ELF-1 (cell line): ENCODE data around the gene LRP1B.

ENCODE experiments used
- DNase-seq: peaks from one replicate; pipeline ENCODE4 v3.0.0-alpha.2; 2016; ENCODE audit warnings: low read depth, low spot score

LRP1B gene

GRCh38 chr2:140843186-140843585 lies 1287.6 kb downstream of the LRP1B start:
- no peak for DNase-seq

- no peak for DNase-seq
These were observed 1288.7 kb downstream of the LRP1B start for GRCh38 chr2:140842110-140842509.

- no peak for DNase-seq
These were observed 1289.7 kb downstream of the LRP1B start for GRCh38 chr2:140841141-140841540.

- DNase-seq: no peak
These were observed 1294.0 kb downstream of the LRP1B start for GRCh38 chr2:140836826-140837225.

- no peak for DNase-seq
These were observed 1295.7 kb downstream of the LRP1B start for GRCh38 chr2:140835079-140835478.

GRCh38 chr2:140814141-140814540 lies 1316.7 kb downstream of the LRP1B start:
- no peak for DNase-seq

- peak; percentile 11 for DNase-seq
These were observed 1322.0 kb downstream of the LRP1B start for GRCh38 chr2:140808820-140809219.

- no peak for DNase-seq
These were observed 1322.6 kb downstream of the LRP1B start for GRCh38 chr2:140808211-140808610.

- no peak for DNase-seq
These were observed 1326.0 kb downstream of the LRP1B start for GRCh38 chr2:140804700-140805260.

- no peak for DNase-seq
These were observed 1329.5 kb downstream of the LRP1B start for GRCh38 chr2:140801311-140801710.

GRCh38 chr2:140797718-140798117 lies 1333.1 kb downstream of the LRP1B start:
- DNase-seq: no peak

- no peak for DNase-seq
These were observed 1339.0 kb downstream of the LRP1B start for GRCh38 chr2:140791802-140792201.

- DNase-seq: peak; percentile 3
These were observed 1344.2 kb downstream of the LRP1B start for GRCh38 chr2:140786585-140786984.

- no peak for DNase-seq
These were observed 1355.4 kb downstream of the LRP1B start for GRCh38 chr2:140775411-140775810.

- no peak for DNase-seq
These were observed 1360.2 kb downstream of the LRP1B start for GRCh38 chr2:140770645-140771044.

- no peak for DNase-seq
These were observed 1369.0 kb downstream of the LRP1B start for GRCh38 chr2:140761807-140762206.

- DNase-seq: no peak
These were observed 1371.2 kb downstream of the LRP1B start for GRCh38 chr2:140759426-140760156.

- no peak for DNase-seq
These were observed 1383.2 kb downstream of the LRP1B start for GRCh38 chr2:140747665-140748064.

GRCh38 chr2:140747090-140747489 lies 1383.7 kb downstream of the LRP1B start:
- DNase-seq: peak; percentile 2

- no peak for DNase-seq
These were observed 1386.4 kb downstream of the LRP1B start for GRCh38 chr2:140744379-140744778.

GRCh38 chr2:140737006-140737405 lies 1393.8 kb downstream of the LRP1B start:
- no peak for DNase-seq

- no peak for DNase-seq
These were observed 1395.8 kb downstream of the LRP1B start for GRCh38 chr2:140734992-140735391.

- DNase-seq: no peak
These were observed 1411.8 kb downstream of the LRP1B start for GRCh38 chr2:140718999-140719398.

- DNase-seq: no peak
These were observed 1413.3 kb downstream of the LRP1B start for GRCh38 chr2:140717481-140717880.
